ENCODE measurements around the gene POTEC.
"Not testable (repeated sequence)": the region's sequence is repeated elsewhere in the genome, so short reads cannot be mapped to it uniquely, and the experiment has no call there.

The POTEC gene

GRCh38 chr18:14543446-14543964 lies at the start of gene POTEC:
TSS of gene POTEC (minus strand) at chr18:14543600. CDS start at chr18:14543146, 454 bp downstream.
- DNase-seq = not testable (repeated sequence)

GRCh38 chr18:14577971-14578370 lies 34.6 kb upstream of the POTEC start:
- no peak for DNase-seq

GRCh38 chr18:14559502-14559901 lies 16.1 kb upstream of the POTEC start:
- DNase-seq = not testable (repeated sequence)

- not testable (repeated sequence) for DNase-seq
Measured at GRCh38 chr18:14531659-14532058, 11.7 kb downstream of the POTEC start.

DNA sequence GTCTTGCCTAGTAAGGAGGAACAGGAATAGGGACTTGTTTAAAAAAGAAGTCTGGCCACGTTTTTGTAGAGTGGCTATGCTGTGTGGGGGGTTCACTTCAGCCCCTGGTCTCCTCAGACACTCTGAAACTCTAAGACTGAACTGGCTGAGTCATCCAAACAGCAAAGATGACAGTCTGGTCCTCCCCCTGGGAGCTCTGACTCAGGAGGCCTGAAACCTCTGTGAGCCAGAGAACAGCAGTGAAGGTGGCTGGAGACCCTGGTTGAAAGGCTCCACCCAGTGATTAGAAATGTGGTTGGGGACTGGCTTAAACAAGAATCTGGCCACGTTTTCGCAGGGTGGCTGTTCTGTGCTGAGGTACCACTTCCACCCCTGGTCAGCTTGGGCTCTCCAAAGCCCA lies 32.7 kb downstream of the POTEC start:
- DNase-seq = not testable (repeated sequence)

GRCh38 chr18:14503691-14504090 lies 39.7 kb downstream of the POTEC start:
- DNase-seq = not testable (repeated sequence)

- not testable (repeated sequence) for DNase-seq
Measured at GRCh38 chr18:14501894-14502293, 41.5 kb downstream of the POTEC start.

GRCh38 chr18:14489256-14490014 lies 54.0 kb downstream of the POTEC start:
- not testable (repeated sequence) for DNase-seq

GRCh38 chr18:14488789-14489188 lies 54.6 kb downstream of the POTEC start:
- DNase-seq = not testable (repeated sequence)

GRCh38 chr18:14486926-14487580 lies 56.3 kb downstream of the POTEC start:
- DNase-seq = not testable (repeated sequence)

DNA sequence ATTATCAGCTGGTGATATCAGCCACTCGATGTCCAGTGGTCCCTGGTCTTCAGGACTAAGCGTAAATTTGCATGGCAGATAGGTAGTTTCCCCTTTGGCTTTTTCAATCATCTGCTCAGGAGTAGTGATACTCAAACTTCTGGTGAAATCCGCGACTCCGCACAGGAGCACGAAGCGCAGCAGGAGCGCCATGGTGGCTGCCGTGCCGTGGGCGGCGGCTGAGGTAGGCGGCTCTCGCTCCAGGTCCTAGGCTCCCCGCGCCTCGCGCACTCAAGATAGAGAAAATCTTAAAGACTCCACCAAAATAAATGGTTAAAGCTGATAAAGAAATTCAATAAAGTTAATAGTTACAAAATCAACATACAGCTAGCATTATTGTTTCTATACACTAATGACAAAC lies 64.3 kb downstream of the POTEC start:
- DNase-seq = not testable (repeated sequence)

DNA sequence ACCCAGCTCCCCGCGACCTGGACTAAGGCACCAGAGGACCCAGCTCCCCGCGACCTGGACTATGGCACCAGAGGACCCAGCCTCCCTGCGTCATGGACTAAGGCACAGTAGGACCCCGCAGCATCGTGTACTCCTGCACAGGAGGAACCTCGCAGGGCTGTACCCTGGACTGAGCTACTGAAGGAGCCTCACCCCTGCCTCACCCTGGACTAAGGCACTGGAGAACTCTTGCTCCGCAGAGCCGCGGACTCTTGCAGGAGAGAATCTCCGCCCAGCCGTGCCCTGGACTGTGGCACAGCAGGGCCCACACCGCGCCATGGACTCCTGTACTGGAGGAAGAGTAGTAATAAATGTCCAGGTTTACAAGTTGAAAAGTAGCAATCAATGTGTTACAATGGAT lies 67.9 kb downstream of the POTEC start:
- not testable (repeated sequence) for DNase-seq

DNA sequence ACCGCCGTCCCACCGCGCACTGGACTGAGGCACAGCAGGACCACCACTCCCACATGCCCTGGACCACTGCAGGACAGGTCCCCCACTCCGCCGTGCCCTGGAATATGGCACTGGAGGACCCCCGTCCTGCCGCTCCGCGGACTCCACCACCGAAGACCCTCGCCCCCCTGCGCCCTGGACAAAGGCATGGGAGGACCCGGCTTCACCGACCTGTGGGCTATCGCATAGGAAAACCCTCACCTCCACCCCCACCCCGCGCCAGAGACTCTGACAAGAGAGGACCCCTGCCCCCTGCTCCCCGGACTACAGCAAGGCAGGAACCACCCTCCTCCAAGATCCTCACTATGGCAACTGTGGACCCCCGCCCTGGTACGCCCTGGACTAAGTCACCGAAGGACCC lies 68.6 kb downstream of the POTEC start:
- not testable (repeated sequence) for DNase-seq

GRCh38 chr18:14474007-14474720 lies 69.2 kb downstream of the POTEC start:
- DNase-seq = not testable (repeated sequence)

DNA sequence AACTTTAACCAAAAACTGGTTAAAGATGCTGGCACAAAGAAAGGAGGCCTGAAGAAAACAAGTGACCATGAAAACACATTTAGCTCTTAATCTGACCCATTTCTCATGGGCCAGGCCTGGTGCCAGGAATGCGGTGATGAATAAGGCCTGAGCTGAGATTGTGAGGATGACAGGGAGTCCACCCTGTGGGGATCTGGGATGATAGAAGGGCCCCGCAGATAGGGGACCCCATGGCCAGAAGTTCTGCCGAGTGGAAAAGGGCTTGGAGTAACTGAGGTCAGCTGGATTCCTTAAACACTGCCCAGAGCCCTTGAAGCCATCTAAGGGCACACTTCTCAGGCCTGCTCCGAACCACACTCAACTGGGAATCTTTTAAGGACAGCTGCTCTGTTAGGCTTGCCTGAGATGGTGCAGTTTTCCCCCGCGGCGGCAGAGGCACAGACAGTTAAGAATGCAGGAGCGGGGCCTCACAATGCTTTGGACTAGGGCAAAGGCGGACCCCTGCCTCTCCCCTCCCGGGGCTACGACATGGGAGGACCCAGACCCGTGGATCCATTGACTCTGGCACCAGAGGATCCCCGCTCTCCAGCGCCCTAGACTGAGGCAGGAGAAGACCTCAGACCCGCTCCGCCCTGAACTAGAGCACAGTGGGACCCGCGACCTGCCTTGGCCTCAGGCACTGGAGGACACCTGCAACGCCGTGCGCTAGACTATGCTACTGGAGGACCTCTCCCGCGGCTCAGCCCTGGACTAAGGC lies 70.0 kb downstream of the POTEC start:
- DNase-seq = not testable (repeated sequence)

GRCh38 chr18:14471286-14471685 lies 72.1 kb downstream of the POTEC start:
- DNase-seq = not testable (repeated sequence)

- DNase-seq = not testable (repeated sequence)
Measured at GRCh38 chr18:14470446-14470845, 73.0 kb downstream of the POTEC start.

DNA sequence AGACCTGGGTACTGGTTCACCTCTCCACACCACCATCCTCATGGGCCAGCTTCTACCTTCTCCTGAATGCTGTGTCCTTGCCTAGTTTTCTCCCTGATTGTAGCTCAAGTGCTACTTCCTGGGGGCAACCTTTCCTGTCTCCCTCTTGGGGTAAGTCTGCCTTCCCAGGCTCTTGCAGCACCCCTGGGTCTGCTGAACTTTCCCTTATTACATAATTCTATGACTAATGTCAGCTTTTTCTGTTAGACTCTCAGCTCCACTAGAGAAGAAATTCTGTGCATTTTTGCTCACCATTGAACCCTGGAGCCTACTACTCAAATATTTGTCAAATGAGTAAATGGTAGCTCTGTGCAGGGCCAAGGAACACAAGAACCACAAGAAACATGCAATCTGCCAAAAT lies 73.4 kb downstream of the POTEC start:
- DNase-seq = not testable (repeated sequence)

GRCh38 chr18:14465989-14466388 lies 77.4 kb downstream of the POTEC start:
- not testable (repeated sequence) for DNase-seq
